ENCODE measurements around the gene KRTAP9-1. TPM values are rescaled to one million over a fixed set of nuclear protein-coding genes. Genes with fewer than 3 reads are reported as not detected.

Gene KRTAP9-1
- total and polyA plus RNA-seq, 12 donors = not detected

DNA sequence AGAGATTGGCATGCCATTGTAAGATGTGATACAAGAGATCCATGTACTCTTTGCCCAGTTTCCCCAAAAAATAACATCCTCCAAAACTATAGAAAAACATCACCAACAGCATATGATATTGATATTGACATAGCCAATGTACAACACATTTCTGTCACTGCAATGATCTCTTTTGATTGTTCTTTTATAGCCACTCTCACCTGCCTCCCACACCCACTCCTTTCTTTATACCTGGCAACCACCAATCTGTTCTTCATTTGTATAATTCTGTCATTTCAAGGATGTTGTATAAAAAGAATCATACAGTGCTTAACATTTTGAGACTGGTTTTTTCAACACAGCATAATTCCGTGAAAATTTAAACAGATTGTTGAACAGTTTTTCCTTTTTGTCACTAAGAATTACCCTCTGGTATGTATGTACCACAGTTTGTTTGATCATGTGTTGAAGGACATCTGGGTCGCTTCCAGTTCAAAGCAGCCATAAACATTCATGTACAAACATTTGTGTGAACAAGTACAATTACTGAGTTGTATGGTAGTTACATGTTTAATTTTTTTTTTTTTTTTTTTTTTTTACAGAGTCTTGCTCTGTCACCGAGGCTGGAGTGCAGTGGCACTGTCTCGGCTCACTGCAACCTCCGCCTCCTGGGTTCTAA is 9.9 kb downstream of the KRTAP9-1 start:
- no peak for ATAC-seq
- Histone ChIP-seq H3K4me1 (no peaks in the 10 kb centered on the region), H3K9me3 (peaks cover 0 to 10% (median 0%) of the 10 kb centered on the region in 11 donors), H3K27me3 (no peaks in the 10 kb centered on the region), H3K27ac (no peak overlapping the region), H3K36me3 (no peaks in the 10 kb centered on the region), H3K4me3 (no peak overlapping the region)
- DNase-seq = no peak
- intact Hi-C loops (cut with DNase I) = no loop called here
- WGBS, 2 donors = 66 to 88% methylated on average over 4 to 5 of the region's 5 CpGs
- TF ChIP-seq, protein P1, sequence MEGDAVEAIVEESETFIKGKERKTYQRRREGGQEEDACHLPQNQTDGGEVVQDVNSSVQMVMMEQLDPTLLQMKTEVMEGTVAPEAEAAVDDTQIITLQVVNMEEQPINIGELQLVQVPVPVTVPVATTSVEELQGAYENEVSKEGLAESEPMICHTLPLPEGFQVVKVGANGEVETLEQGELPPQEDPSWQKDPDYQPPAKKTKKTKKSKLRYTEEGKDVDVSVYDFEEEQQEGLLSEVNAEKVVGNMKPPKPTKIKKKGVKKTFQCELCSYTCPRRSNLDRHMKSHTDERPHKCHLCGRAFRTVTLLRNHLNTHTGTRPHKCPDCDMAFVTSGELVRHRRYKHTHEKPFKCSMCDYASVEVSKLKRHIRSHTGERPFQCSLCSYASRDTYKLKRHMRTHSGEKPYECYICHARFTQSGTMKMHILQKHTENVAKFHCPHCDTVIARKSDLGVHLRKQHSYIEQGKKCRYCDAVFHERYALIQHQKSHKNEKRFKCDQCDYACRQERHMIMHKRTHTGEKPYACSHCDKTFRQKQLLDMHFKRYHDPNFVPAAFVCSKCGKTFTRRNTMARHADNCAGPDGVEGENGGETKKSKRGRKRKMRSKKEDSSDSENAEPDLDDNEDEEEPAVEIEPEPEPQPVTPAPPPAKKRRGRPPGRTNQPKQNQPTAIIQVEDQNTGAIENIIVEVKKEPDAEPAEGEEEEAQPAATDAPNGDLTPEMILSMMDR (IDR thresholded peaks at IDR 0.05) = no peak

DNA sequence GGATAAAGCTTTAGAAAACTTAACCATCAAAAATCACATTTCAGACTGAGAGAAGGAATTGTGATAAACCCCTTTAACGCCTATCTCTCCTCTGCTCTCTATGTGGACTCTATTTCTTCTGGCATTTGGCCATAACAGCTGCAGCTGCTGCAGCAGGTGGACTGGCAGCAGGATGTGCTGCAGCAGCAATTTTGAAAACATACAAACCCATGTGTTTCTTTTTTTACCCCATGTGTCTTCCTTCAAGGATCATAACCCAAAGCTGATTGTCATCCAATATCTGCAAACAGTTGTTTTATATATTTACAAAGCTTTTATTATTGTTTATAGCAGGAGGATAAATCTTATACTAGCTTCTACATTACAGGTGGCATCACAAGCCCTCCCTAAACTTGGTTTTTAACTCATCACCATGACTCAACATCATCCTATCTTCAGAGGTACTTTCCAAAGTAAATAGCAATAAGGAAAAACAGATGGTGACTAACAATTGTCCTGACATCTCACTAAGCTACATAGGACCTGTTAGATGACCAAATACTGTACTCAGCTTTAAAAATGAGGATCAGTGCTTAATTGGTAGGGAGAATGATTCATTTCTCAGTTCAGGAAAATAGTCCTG is 22.3 kb downstream of the KRTAP9-1 start:
- ATAC-seq (no peak), DNase-seq (no peak)
- Histone ChIP-seq H3K9me3 (no peaks in the 10 kb centered on the region), H3K4me3 (no peak overlapping the region), H3K4me1 (no peaks in the 10 kb centered on the region), H3K27ac (no peak overlapping the region), H3K36me3 (no peaks in the 10 kb centered on the region), H3K27me3 (peaks cover 0 to 62% (median 39%) of the 10 kb centered on the region in 7 donors)
- WGBS, 2 donors = 40 to 55% methylated on average over 1 of the region's 1 CpG
- intact Hi-C loops (cut with DNase I) = no loop called here
- TF ChIP-seq, protein P1 (IDR thresholded peaks at IDR 0.05) = no peak

DNA sequence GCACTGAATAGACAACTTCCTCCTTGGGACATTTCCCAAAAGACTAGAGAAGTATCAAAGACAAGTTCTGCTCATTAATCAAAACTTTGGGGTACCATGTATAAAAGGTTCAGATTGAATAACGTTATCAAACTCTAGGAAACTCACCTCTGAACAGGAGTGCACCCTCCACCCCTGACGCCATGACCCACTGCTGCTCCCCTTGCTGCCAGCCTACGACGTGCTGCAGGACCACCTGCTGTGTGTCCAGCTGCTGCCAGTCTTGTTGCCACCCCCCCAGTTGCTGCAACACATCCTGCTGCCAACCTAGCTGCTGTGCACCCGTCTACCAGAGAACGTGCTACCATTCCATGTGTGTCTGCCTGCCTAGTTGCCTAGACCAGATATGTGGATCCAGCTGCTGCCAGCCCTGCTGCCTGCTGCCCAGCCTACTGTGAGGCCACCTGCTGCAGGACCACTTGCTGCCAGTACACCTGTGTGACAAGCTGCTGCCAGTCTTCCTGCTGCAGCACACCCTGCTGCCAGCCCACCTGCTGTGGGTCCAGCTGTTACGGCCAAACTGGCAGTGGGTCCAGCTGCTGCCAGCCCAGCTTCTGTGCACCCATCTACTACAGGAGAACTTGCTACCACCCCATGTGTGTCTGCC is 23.0 kb downstream of the KRTAP9-1 start:
- Histone ChIP-seq H3K36me3 (no peaks in the 10 kb centered on the region), H3K9me3 (no peaks in the 10 kb centered on the region), H3K4me3 (no peak overlapping the region), H3K27me3 (peaks cover 0 to 64% (median 41%) of the 10 kb centered on the region in 7 donors), H3K27ac (no peak overlapping the region), H3K4me1 (no peaks in the 10 kb centered on the region)
- WGBS, 2 donors = 72 to 77% methylated on average over 7 of the region's 7 CpGs
- ATAC-seq (no peak), DNase-seq (no peak)
- TF ChIP-seq, protein P1 (IDR thresholded peaks at IDR 0.05) = no peak
- intact Hi-C loops (cut with DNase I) = no loop called here

DNA sequence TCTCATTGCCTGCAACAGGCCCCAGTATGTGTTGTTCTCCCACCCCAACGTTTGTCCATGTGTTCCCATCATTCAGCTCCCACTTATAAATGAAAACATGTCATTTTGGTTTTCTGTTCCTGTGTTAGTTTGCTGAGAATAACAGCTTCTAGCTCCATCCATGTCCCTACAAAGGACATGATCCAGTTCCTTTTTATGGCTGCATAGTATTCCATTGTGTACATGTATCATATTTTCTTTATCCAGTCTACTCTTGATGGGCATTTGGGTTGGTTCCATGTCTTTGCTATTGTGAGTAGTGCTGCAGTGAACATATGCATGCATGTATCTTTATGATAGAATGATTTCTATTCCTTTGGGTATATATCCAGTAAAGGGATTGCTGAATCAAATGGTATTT is 26.0 kb downstream of the KRTAP9-1 start:
- no peak overlapping the region for H3K4me3 ChIP-seq
- peaks cover 0 to 13% (median 0%) of the 10 kb centered on the region in 11 donors for H3K9me3 ChIP-seq
- TF ChIP-seq, protein P1 (IDR thresholded peaks at IDR 0.05) = no peak
- DNase-seq (no peak), ATAC-seq (no peak)
- no peaks in the 10 kb centered on the region for H3K36me3 ChIP-seq
- H3K4me1 ChIP-seq = no peaks in the 10 kb centered on the region
- peaks cover 0 to 48% (median 27%) of the 10 kb centered on the region in 7 donors for H3K27me3 ChIP-seq
- H3K27ac ChIP-seq = no peak overlapping the region
- 53 to 64% methylated on average over 1 of the region's 1 CpG for WGBS, 2 donors
- intact Hi-C loops (cut with DNase I) = no loop called here
